Muscle of leg (tissue), 11 donors: ENCODE data around the gene OR8D1. TPM values are rescaled to one million over a fixed set of nuclear protein-coding genes. Genes with fewer than 3 reads are reported as not detected.
"Not testable (repeated sequence)": the region's sequence is repeated elsewhere in the genome, so short reads cannot be mapped to it uniquely, and the experiment has no call there.

Source experiments
- DNase-seq: peaks from one replicate; pipeline ENCODE4 v3.0.0; 2013
- H3K27ac ChIP-seq: one replicate; pipeline ENCODE4 v1.5.1; 2013; ENCODE audit warnings: mild to moderate bottlenecking, low read length, control low read depth
- H3K27me3 ChIP-seq: one replicate; pipeline ENCODE4 v1.6.1; 2013; ENCODE audit warnings: low read length; ENCODE audit not compliant: control insufficient read depth, insufficient read depth
- H3K36me3 ChIP-seq: one replicate; pipeline ENCODE4 v1.6.1; 2013; ENCODE audit warnings: low read length; ENCODE audit not compliant: control insufficient read depth, insufficient read depth
- H3K4me1 ChIP-seq: one replicate; pipeline ENCODE4 v1.6.1; 2013; ENCODE audit warnings: low read length; ENCODE audit not compliant: control insufficient read depth, insufficient read depth
- H3K4me3 ChIP-seq: one replicate; pipeline ENCODE4 v1.5.1; 2013; ENCODE audit warnings: low read length, control low read depth
- H3K9me3 ChIP-seq: replicated peaks from 2 replicates; pipeline ENCODE4 v1.6.1; 2013; ENCODE audit warnings: low read depth, low read length; ENCODE audit not compliant: control insufficient read depth
- WGBS: methylation state at CpG from one replicate; pipeline ENCODE4 v1.1.5; 2013; ENCODE audit warnings: missing lambda C conversion rate; ENCODE audit not compliant: insufficient coverage; 5-methylcytosine and 5-hydroxymethylcytosine counted together
- polyA plus RNA-seq, 8 donors: library from polyadenylated mRNA; unstranded; fragments of 120-200 nt; gene quantifications; one replicate each; pipeline versions ENCODE4 v1.2.1 to v1.2.3, GENCODE V29; 2013; ENCODE audit warnings: inconsistent platforms in 1 of 8, low replicate concordance in 1 of 8; ENCODE audit not compliant: insufficient read length in 8 of 8, insufficient read depth in 1 of 8
- total RNA-seq: library from RNA; stranded (reverse); fragments of 120-200 nt; gene quantifications from one replicate; pipeline ENCODE4 v1.2.4, GENCODE V29; 2013

Gene OR8D1
- total and polyA plus RNA-seq, 9 donors, result 0.01 to 0.05 (median 0.03) TPM; not detected in 5

- no peak overlapping the region for H3K27ac ChIP-seq
- no peaks in the 10 kb centered on the region for H3K27me3 ChIP-seq
- H3K36me3 ChIP-seq, result no peaks in the 10 kb centered on the region
- peak; percentile 5 for DNase-seq
- H3K4me3 ChIP-seq, result no peak overlapping the region
- WGBS, result no CpG with 5 or more reads among the region's 1 CpG
- H3K4me1 ChIP-seq, result no peaks in the 10 kb centered on the region
- H3K9me3 ChIP-seq, result no peaks in the 10 kb centered on the region
Observed at GRCh38 chr11:124294687-124295086, 19.1 kb downstream of the OR8D1 start.

GRCh38 chr11:124285610-124286344 is 28.0 kb downstream of the OR8D1 start:
- Histone ChIP-seq H3K36me3 (no peaks in the 10 kb centered on the region), H3K9me3 (no peaks in the 10 kb centered on the region), H3K4me3 (no peak overlapping the region), H3K27ac (no peak overlapping the region), H3K4me1 (no peaks in the 10 kb centered on the region), H3K27me3 (no peaks in the 10 kb centered on the region)
- no CpG with 5 or more reads among the region's 3 CpGs for WGBS
- no peak for DNase-seq

- H3K9me3 ChIP-seq, result no peaks in the 10 kb centered on the region
- H3K4me1 ChIP-seq, result no peaks in the 10 kb centered on the region
- no peaks in the 10 kb centered on the region for H3K36me3 ChIP-seq
- DNase-seq, result no peak
- WGBS, result no CpG with 5 or more reads among the region's 2 CpGs
- H3K27me3 ChIP-seq, result no peaks in the 10 kb centered on the region
- H3K4me3 ChIP-seq, result no peak overlapping the region
- no peak overlapping the region for H3K27ac ChIP-seq
Observed at GRCh38 chr11:124278261-124278660, 35.5 kb downstream of the OR8D1 start.

- H3K36me3 ChIP-seq, result no peaks in the 10 kb centered on the region
- H3K4me1 ChIP-seq, result no peaks in the 10 kb centered on the region
- H3K4me3 ChIP-seq, result no peak overlapping the region
- H3K9me3 ChIP-seq, result no peaks in the 10 kb centered on the region
- no peak overlapping the region for H3K27ac ChIP-seq
- DNase-seq, result no peak
- H3K27me3 ChIP-seq, result no peaks in the 10 kb centered on the region
- 73% methylated on average over 3 of the region's 3 CpGs for WGBS
Observed at GRCh38 chr11:124277804-124278203, 35.9 kb downstream of the OR8D1 start.

GRCh38 chr11:124277207-124277606 is 36.5 kb downstream of the OR8D1 start:
- Histone ChIP-seq H3K36me3 (no peaks in the 10 kb centered on the region), H3K27me3 (no peaks in the 10 kb centered on the region), H3K4me1 (no peaks in the 10 kb centered on the region), H3K27ac (no peak overlapping the region), H3K9me3 (no peaks in the 10 kb centered on the region), H3K4me3 (no peak overlapping the region)
- no peak for DNase-seq
- 86% methylated on average over 1 of the region's 3 CpGs for whole genome bisulfite sequencing

- no peak overlapping the region for H3K27ac ChIP-seq
- no peaks in the 10 kb centered on the region for H3K4me1 ChIP-seq
- no peaks in the 10 kb centered on the region for H3K36me3 ChIP-seq
- H3K4me3 ChIP-seq, result no peak overlapping the region
- no peak for DNase-seq
- no peaks in the 10 kb centered on the region for H3K27me3 ChIP-seq
- no CpG with 5 or more reads among the region's 1 CpG for WGBS
- H3K9me3 ChIP-seq, result no peaks in the 10 kb centered on the region
Observed at GRCh38 chr11:124276081-124276480, 37.7 kb downstream of the OR8D1 start.

GRCh38 chr11:124274000-124274399 is 39.7 kb downstream of the OR8D1 start:
- 100% methylated on average over 1 of the region's 2 CpGs for WGBS
- Histone ChIP-seq H3K36me3 (no peaks in the 10 kb centered on the region), H3K27ac (no peak overlapping the region), H3K4me1 (no peaks in the 10 kb centered on the region), H3K4me3 (no peak overlapping the region), H3K27me3 (no peaks in the 10 kb centered on the region), H3K9me3 (no peaks in the 10 kb centered on the region)
- no peak for DNase-seq

GRCh38 chr11:124270886-124271285 is 42.9 kb downstream of the OR8D1 start:
- not testable (repeated sequence) for H3K36me3 ChIP-seq, H3K4me1 ChIP-seq
- WGBS, result 20% methylated on average over 1 of the region's 7 CpGs

GRCh38 chr11:124265041-124265440 is 48.7 kb downstream of the OR8D1 start:
- no CpG with 5 or more reads among the region's 4 CpGs for WGBS
- peak; percentile 2 for DNase-seq
- H3K4me3 ChIP-seq, H3K9me3 ChIP-seq, H3K27me3 ChIP-seq, H3K4me1 ChIP-seq, H3K36me3 ChIP-seq, H3K27ac ChIP-seq: not testable (repeated sequence)

More at GRCh38 chr11:124270886-124271285, 42.9 kb downstream of the OR8D1 start:
- DNase-seq, H3K4me3 ChIP-seq, H3K27me3 ChIP-seq, H3K27ac ChIP-seq, H3K9me3 ChIP-seq: not testable (repeated sequence)

GRCh38 chr11:124256076-124256475 is 57.7 kb downstream of the OR8D1 start, which contains the start of gene OR8G5:
OR8G5 (plus strand) TSS chr11:124256376; CDS start chr11:124264932, 8,556 bp downstream.
- no peak for DNase-seq
- Histone ChIP-seq H3K4me1 (no peaks in the 10 kb centered on the region), H3K27me3 (no peaks in the 10 kb centered on the region), H3K4me3 (no peak within 1 kb of the TSS), H3K27ac (no peak within 1 kb of the TSS), H3K9me3 (no peaks in the 10 kb centered on the region), H3K36me3 (no peaks in the 10 kb centered on the region)
- 43% methylated on average over 1 of the region's 4 CpGs for WGBS
